ENCODE results near the gene DUSP5. TPM values are rescaled to one million over a fixed set of nuclear protein-coding genes. Genes with fewer than 3 reads are reported as not detected.

DUSP5 gene
- total RNA-seq, 1 donor from 2014 or later, result 23.0 TPM

- no peak for DNase-seq (ENCODE audit: low read depth in 2 of 2)
Observed at GRCh38 chr10:110480387-110480786, 17.3 kb upstream of the DUSP5 start.

GRCh38 chr10:110481919-110482318 lies 15.8 kb upstream of the DUSP5 start:
- DNase-seq (ENCODE audit: low read depth in 2 of 2), result no peak

- no peak for DNase-seq (ENCODE audit: low read depth in 2 of 2)
Observed at GRCh38 chr10:110483633-110484032, 14.1 kb upstream of the DUSP5 start.

- DNase-seq (ENCODE audit: low read depth in 2 of 2), result no peak
Observed at GRCh38 chr10:110485541-110485940, 12.2 kb upstream of the DUSP5 start.

GRCh38 chr10:110486680-110487410 lies 10.9 kb upstream of the DUSP5 start:
- no peak for DNase-seq (ENCODE audit: low read depth in 2 of 2)

GRCh38 chr10:110487411-110488331 lies 10.0 kb upstream of the DUSP5 start:
- peak; percentile 46 to 82 for DNase-seq (ENCODE audit: low read depth in 2 of 2)

- no peak for DNase-seq (ENCODE audit: low read depth in 2 of 2)
Observed at GRCh38 chr10:110488332-110488681, 9.4 kb upstream of the DUSP5 start.

GRCh38 chr10:110488940-110489339 lies 8.8 kb upstream of the DUSP5 start:
- peak in 1 of 2 donors; percentile 51 for DNase-seq (ENCODE audit: low read depth in 2 of 2)

- DNase-seq (ENCODE audit: low read depth in 2 of 2), result no peak
Observed at GRCh38 chr10:110490640-110491039, 7.1 kb upstream of the DUSP5 start.

- no peak for DNase-seq (ENCODE audit: low read depth in 2 of 2)
Observed at GRCh38 chr10:110491346-110491745, 6.4 kb upstream of the DUSP5 start.

GRCh38 chr10:110492069-110492822 lies 5.5 kb upstream of the DUSP5 start:
- DNase-seq (ENCODE audit: low read depth in 2 of 2), result peak in 1 of 2 donors; percentile 44

- no peak for DNase-seq (ENCODE audit: low read depth in 2 of 2)
Observed at GRCh38 chr10:110493832-110494426, 3.8 kb upstream of the DUSP5 start.

- no peak for DNase-seq (ENCODE audit: low read depth in 2 of 2)
Observed at GRCh38 chr10:110494532-110494931, 3.2 kb upstream of the DUSP5 start.

- peak; percentile 81 to 85 for DNase-seq (ENCODE audit: low read depth in 2 of 2)
Observed at GRCh38 chr10:110495731-110496552, 1.8 kb upstream of the DUSP5 start.

GRCh38 chr10:110496553-110497437 lies 912 bp upstream of the DUSP5 start:
- peak; percentile 42 to 77 for DNase-seq (ENCODE audit: low read depth in 2 of 2)

- DNase-seq (ENCODE audit: low read depth in 2 of 2), result peak; percentile 64 to 79
Observed at GRCh38 chr10:110498087-110498981, 627 bp downstream of the DUSP5 start.

GRCh38 chr10:110498982-110499795 lies 1.5 kb downstream of the DUSP5 start:
- DNase-seq (ENCODE audit: low read depth in 2 of 2), result peak; percentile 68 to 70

Data from lung microvascular endothelial cell (primary cell).